ENCODE data around the gene ZFYVE28. TPM values are rescaled to one million over a fixed set of nuclear protein-coding genes. Genes with fewer than 3 reads are reported as not detected.

ZFYVE28 gene
- polyA plus RNA-seq, 1 of the 3 experiments (the other 2 are of a cell fraction), result 3.2 TPM

- no peak for TF ChIP-seq RXRA (IDR thresholded peaks at IDR 0.05; ENCODE audit: borderline replicate concordance, low read depth)
- TF ChIP-seq FOXJ3 (CRISPR knock-in tag; IDR thresholded peaks at IDR 0.05), result no peak
- no peak for TF ChIP-seq GATA2 (CRISPR knock-in tag; IDR thresholded peaks at IDR 0.05)
- TF ChIP-seq CTCF (IDR thresholded peaks at IDR 0.05), result no peak
- TF ChIP-seq TCF12 (IDR thresholded peaks at IDR 0.05), result no peak
- no peak for TF ChIP-seq SMC3 (IDR thresholded peaks at IDR 0.05; ENCODE audit: low read depth, low read length)
- no peak for TF ChIP-seq GABPA (IDR thresholded peaks at IDR 0.05; ENCODE audit: low read depth)
- no peak for TF ChIP-seq CHD2 (IDR thresholded peaks at IDR 0.05; ENCODE audit: low read length, partially characterized antibody)
- TF ChIP-seq PBX3 (IDR thresholded peaks at IDR 0.05), result no peak
- no peak for TF ChIP-seq FOXM1 (IDR thresholded peaks at IDR 0.05; ENCODE audit: low read depth)
- TF ChIP-seq MXI1 (IDR thresholded peaks at IDR 0.05; ENCODE audit: low read depth, low read length), result no peak
- TF ChIP-seq POLR2AphosphoS5 (IDR thresholded peaks at IDR 0.05; ENCODE audit: low read depth, low read length), result no peak
- no peak for TF ChIP-seq YY1 (IDR thresholded peaks at IDR 0.05; ENCODE audit: low read depth)
- TF ChIP-seq EP300 (IDR thresholded peaks at IDR 0.05; ENCODE audit: borderline replicate concordance in 1 of 2, low read depth in 1 of 2, low read length in 1 of 2), result no peak
- H3K9ac ChIP-seq, result no peak overlapping the region
- DNase-seq, result no peak
- no peak overlapping the region for H3K4me3 ChIP-seq (ENCODE audit: low read depth in 2 of 2, low read length in 1 of 2)
- ChIA-PET CTCF (interaction anchor here (1.4 to 2.3 kb wide), 2 partner anchors 25 to 45 kb away, joined by 4 to 8 read pairs; no protein-coding TSS in a partner anchor), POLR2A (no interaction called here)
- peaks cover under 1 to 29% of the 10 kb centered on the region in 2 experiments for H3K36me3 ChIP-seq (replicated peaks in 1 of 2; ENCODE audit: control insufficient read depth in 1 of 2, insufficient read depth in 2 of 2, low read length in 1 of 2)
- H3K9me3 ChIP-seq, result no peaks in the 10 kb centered on the region
- no peak overlapping the region for H2AFZ ChIP-seq (ENCODE audit: low read depth)
- 88% methylated on average over 7 of the region's 7 CpGs for WGBS (ENCODE audit: low lambda C conversion rate)
- no peak overlapping the region for H3K27ac ChIP-seq (ENCODE audit: low read depth in 2 of 2, low read length in 1 of 2)
- H3K4me2 ChIP-seq, result no peak overlapping the region
- H3K9me2 ChIP-seq, result no peaks in the 10 kb centered on the region
- peaks cover 6 to 10% of the 10 kb centered on the region in 2 experiments; a peak in 3 of 4 replicates for H3K4me1 ChIP-seq (ENCODE audit: control insufficient read depth in 1 of 2, insufficient read depth in 2 of 2, low read depth in 1 of 2, low read length in 1 of 2)
- peaks cover 11% of the 10 kb centered on the region; the same call in 1 of the 2 replicates for H4K20me1 ChIP-seq (ENCODE audit: insufficient read depth)
- H3F3A ChIP-seq (replicated peaks; ENCODE audit: insufficient read depth), result peaks cover 10% of the 10 kb centered on the region
- H3K27me3 ChIP-seq (ENCODE audit: insufficient read depth), result no peaks in the 10 kb centered on the region
- peaks cover 16% of the 10 kb centered on the region for H3K79me2 ChIP-seq (ENCODE audit: insufficient read depth)
Measured at GRCh38 chr4:2245057-2245786, 173.2 kb downstream of the ZFYVE28 start.

Data from SK-N-SH (cell line).